ENCODE measurements around the gene SCTR.

Gene SCTR

GRCh38 chr2:119523383-119523951 lies 816 bp downstream of the SCTR start:
- no peak for DNase-seq (ENCODE audit: low read depth)

GRCh38 chr2:119522671-119523070 lies 1.6 kb downstream of the SCTR start:
- no peak for DNase-seq (ENCODE audit: low read depth)

- DNase-seq (ENCODE audit: low read depth), result no peak
These were observed 2.7 kb downstream of the SCTR start for GRCh38 chr2:119521433-119522050.

- DNase-seq (ENCODE audit: low read depth), result no peak
These were observed 3.4 kb downstream of the SCTR start for GRCh38 chr2:119520696-119521432.

- no peak for DNase-seq (ENCODE audit: low read depth)
These were observed 5.2 kb downstream of the SCTR start for GRCh38 chr2:119519057-119519408.

GRCh38 chr2:119518401-119519056 lies 5.8 kb downstream of the SCTR start:
- DNase-seq (ENCODE audit: low read depth), result no peak

- DNase-seq (ENCODE audit: low read depth), result no peak
These were observed 6.8 kb downstream of the SCTR start for GRCh38 chr2:119517433-119517832.

GRCh38 chr2:119516121-119516520 lies 8.2 kb downstream of the SCTR start:
- no peak for DNase-seq (ENCODE audit: low read depth)

- DNase-seq (ENCODE audit: low read depth), result no peak
These were observed 10.5 kb downstream of the SCTR start for GRCh38 chr2:119513832-119514231.

- no peak for DNase-seq (ENCODE audit: low read depth)
These were observed 11.3 kb downstream of the SCTR start for GRCh38 chr2:119512946-119513345.

GRCh38 chr2:119511989-119512388 lies 12.3 kb downstream of the SCTR start:
- no peak for DNase-seq (ENCODE audit: low read depth)

GRCh38 chr2:119508756-119509155 lies 15.5 kb downstream of the SCTR start:
- no peak for DNase-seq (ENCODE audit: low read depth)

- DNase-seq (ENCODE audit: low read depth), result no peak
These were observed 27.6 kb downstream of the SCTR start for GRCh38 chr2:119496682-119497081.

- no peak for DNase-seq (ENCODE audit: low read depth)
These were observed 28.3 kb downstream of the SCTR start for GRCh38 chr2:119495948-119496347.

GRCh38 chr2:119494163-119494790 lies 30.0 kb downstream of the SCTR start:
- DNase-seq (ENCODE audit: low read depth), result no peak

GRCh38 chr2:119491776-119492525 lies 32.3 kb downstream of the SCTR start:
- no peak for DNase-seq (ENCODE audit: low read depth)

GRCh38 chr2:119490653-119491195 lies 33.6 kb downstream of the SCTR start:
- DNase-seq (ENCODE audit: low read depth), result no peak

- DNase-seq (ENCODE audit: low read depth), result no peak
These were observed 34.2 kb downstream of the SCTR start for GRCh38 chr2:119490106-119490505.

GRCh38 chr2:119489232-119489952 lies 34.9 kb downstream of the SCTR start:
- no peak for DNase-seq (ENCODE audit: low read depth)

GRCh38 chr2:119488245-119489214 lies 35.8 kb downstream of the SCTR start:
- no peak for DNase-seq (ENCODE audit: low read depth)
